Natural killer cell (primary cell): ENCODE results near the gene DNAH10. TPM values are rescaled to one million over a fixed set of nuclear protein-coding genes. Genes with fewer than 3 reads are reported as not detected.
A peak's percentile ranks its signal among the peaks of the same experiment; 100 is the strongest.

ENCODE experiments used
- ATAC-seq, 3 donors: fragments of 150-1000 bp in 2 of 3; fragments of 200-7000 bp in 1 of 3; cut with Tn5 transposase; 1 replicate in 1 of 3; 2 replicates in 2 of 3; pipeline ENCODE4 v1.10.0; 2021; ENCODE audit warnings: mild to moderate bottlenecking in 2 of 3, moderate library complexity in 2 of 3
- DNase-seq, 2 donors: peaks; one replicate each; pipeline versions ENCODE4 v3.0.0 to v3.0.0-alpha.2; 2013 to 2021; ENCODE audit warnings: mixed read lengths in 1 of 2
- H3K27ac ChIP-seq: one replicate; pipeline ENCODE4 v1.5.1; 2013; ENCODE audit warnings: mild to moderate bottlenecking, low read length
- H3K27me3 ChIP-seq: one replicate; pipeline ENCODE4 v1.6.1; 2013; ENCODE audit warnings: low read length; ENCODE audit not compliant: control insufficient read depth, insufficient read depth
- H3K36me3 ChIP-seq: one replicate; pipeline ENCODE4 v1.6.1; 2013; ENCODE audit warnings: low read length; ENCODE audit not compliant: control insufficient read depth, insufficient read depth
- H3K4me1 ChIP-seq: one replicate; pipeline ENCODE4 v1.6.1; 2013; ENCODE audit warnings: low read length; ENCODE audit not compliant: control insufficient read depth, insufficient read depth
- H3K4me3 ChIP-seq: one replicate; pipeline ENCODE4 v1.5.1; 2013; ENCODE audit warnings: low read length
- H3K9me3 ChIP-seq: one replicate; pipeline ENCODE4 v1.6.1; 2013; ENCODE audit warnings: low read length; ENCODE audit not compliant: control insufficient read depth, insufficient read depth
- H3K27ac Mint-ChIP-seq, 2 donors: one replicate each; pipeline ENCODE4 v1.8.0; 2022; ENCODE audit warnings: mild to moderate bottlenecking in 2 of 2, mixed read lengths in 2 of 2, moderate library complexity in 1 of 2
- H3K27me3 Mint-ChIP-seq, 2 donors: one replicate each; pipeline ENCODE4 v1.8.0; 2022; ENCODE audit warnings: low read depth in 2 of 2, mixed read lengths in 2 of 2
- H3K36me3 Mint-ChIP-seq: one replicate; pipeline ENCODE4 v1.8.0; 2022; ENCODE audit warnings: mixed read lengths
- H3K4me1 Mint-ChIP-seq, 2 donors: one replicate each; pipeline ENCODE4 v1.8.0; 2022; ENCODE audit warnings: mixed read lengths in 2 of 2
- H3K4me3 Mint-ChIP-seq: one replicate; pipeline ENCODE4 v1.8.0; 2022; ENCODE audit warnings: mild to moderate bottlenecking, moderate library complexity, mixed read lengths
- H3K9me3 Mint-ChIP-seq, 2 donors: one replicate each; pipeline ENCODE4 v1.8.0; 2022; ENCODE audit warnings: mixed read lengths in 2 of 2
- WGBS: methylation state at CpG from one replicate; pipeline ENCODE4 v1.1.7; 2013; ENCODE audit warnings: missing lambda C conversion rate; ENCODE audit not compliant: insufficient coverage; 5-methylcytosine and 5-hydroxymethylcytosine counted together
- intact Hi-C: fragments of 100-400 bp; cut with micrococcal nuclease; formaldehyde crosslinking; loops from one replicate; pipeline ENCODE4 v1.14.2; 2022
- total RNA-seq, 4 donors: library from RNA; stranded (reverse); fragments of 120-200 nt in 1 of 4; gene quantifications; one replicate each; pipeline versions ENCODE4 v1.2.3 to v1.2.4, GENCODE V29; 2013 to 2022
- TF ChIP-seq, protein P1 (sequence below): fragments of 200-600 bp; IDR thresholded peaks from one replicate; pipeline ENCODE4 v1.8.0; 2022; ENCODE audit warnings: antibody characterized with exemption

DNAH10 gene
- total RNA-seq, 3 donors from 2014 or later (not counting 1 experiment from before 2014, with no cell fraction given) = 0.43 to 1.7 (median 0.94) TPM

DNA sequence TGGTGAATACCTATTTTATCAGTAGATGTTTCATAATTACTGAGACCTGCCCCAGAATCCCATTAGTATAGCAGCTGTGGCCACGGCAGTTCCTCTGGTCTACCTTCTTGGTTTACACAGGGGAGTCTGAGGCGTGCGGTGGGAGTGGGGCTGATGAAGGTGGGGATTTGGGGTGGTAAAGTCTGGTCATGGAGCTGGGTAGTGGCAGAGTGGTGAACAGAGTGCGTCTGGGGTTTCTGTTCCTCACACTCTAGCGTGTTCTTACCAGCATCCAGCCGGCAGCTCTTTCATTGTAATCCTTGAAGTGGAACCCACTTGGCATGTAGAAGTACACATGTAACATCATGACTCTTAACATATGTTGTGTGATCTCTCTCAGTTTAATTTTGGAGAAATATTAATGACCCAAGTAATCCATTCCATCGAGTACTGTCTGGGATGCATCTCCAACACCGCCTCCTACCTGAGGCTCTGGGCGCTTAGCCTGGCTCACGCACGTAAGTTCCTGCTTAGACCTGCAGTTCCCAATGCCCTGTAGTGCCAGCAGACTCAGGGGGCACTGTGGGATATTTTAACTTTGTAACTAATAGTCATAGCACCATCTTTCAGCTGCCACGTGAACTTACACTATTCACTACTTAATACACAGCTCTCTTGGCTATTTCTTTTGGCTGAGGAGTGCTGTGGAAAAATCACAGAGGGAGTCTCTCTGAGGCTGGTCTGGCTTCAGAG, 7.9 kb upstream of the DNAH10 start:
- Histone ChIP-seq H3K36me3 (peaks cover 18% of the 10 kb centered on the region), H3K4me1 (peaks cover 38% of the 10 kb centered on the region), H3K27ac (no peak overlapping the region), H3K9me3 (no peaks in the 10 kb centered on the region), H3K27me3 (no peaks in the 10 kb centered on the region), H3K4me3 (no peak overlapping the region)
- Mint-ChIP-seq H3K27me3 (no peaks in the 10 kb centered on the region), H3K27ac (no peak overlapping the region), H3K4me1 (peaks cover 39 to 45% of the 10 kb centered on the region in 2 donors), H3K4me3 (no peak overlapping the region), H3K36me3 (peaks cover 8% of the 10 kb centered on the region), H3K9me3 (no peaks in the 10 kb centered on the region)
- 70% methylated on average over 11 of the region's 12 CpGs for WGBS
- intact Hi-C loops = no loop called here
- ATAC-seq (peak in 1 of 3 donors; percentile 58), DNase-seq (no peak)
- TF ChIP-seq, protein P1, sequence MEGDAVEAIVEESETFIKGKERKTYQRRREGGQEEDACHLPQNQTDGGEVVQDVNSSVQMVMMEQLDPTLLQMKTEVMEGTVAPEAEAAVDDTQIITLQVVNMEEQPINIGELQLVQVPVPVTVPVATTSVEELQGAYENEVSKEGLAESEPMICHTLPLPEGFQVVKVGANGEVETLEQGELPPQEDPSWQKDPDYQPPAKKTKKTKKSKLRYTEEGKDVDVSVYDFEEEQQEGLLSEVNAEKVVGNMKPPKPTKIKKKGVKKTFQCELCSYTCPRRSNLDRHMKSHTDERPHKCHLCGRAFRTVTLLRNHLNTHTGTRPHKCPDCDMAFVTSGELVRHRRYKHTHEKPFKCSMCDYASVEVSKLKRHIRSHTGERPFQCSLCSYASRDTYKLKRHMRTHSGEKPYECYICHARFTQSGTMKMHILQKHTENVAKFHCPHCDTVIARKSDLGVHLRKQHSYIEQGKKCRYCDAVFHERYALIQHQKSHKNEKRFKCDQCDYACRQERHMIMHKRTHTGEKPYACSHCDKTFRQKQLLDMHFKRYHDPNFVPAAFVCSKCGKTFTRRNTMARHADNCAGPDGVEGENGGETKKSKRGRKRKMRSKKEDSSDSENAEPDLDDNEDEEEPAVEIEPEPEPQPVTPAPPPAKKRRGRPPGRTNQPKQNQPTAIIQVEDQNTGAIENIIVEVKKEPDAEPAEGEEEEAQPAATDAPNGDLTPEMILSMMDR = no peak

- H3K27ac ChIP-seq = no peak overlapping the region
- peaks cover under 1% of the 10 kb centered on the region for H3K27me3 ChIP-seq
- H3K4me3 ChIP-seq = no peak overlapping the region
- Mint-ChIP-seq H3K27me3 (no peaks in the 10 kb centered on the region), H3K9me3 (no peaks in the 10 kb centered on the region), H3K4me1 (peaks cover 12 to 14% of the 10 kb centered on the region in 2 donors), H3K27ac (no peak overlapping the region), H3K4me3 (no peak overlapping the region), H3K36me3 (peaks cover 8% of the 10 kb centered on the region)
- H3K36me3 ChIP-seq = peaks cover 13% of the 10 kb centered on the region
- no peak for ATAC-seq
- TF ChIP-seq, protein P1 = no peak
- peaks cover 19% of the 10 kb centered on the region for H3K4me1 ChIP-seq
- intact Hi-C loops = no loop called here
- H3K9me3 ChIP-seq = no peaks in the 10 kb centered on the region
- DNase-seq = no peak
- WGBS = 95% methylated on average over 5 of the region's 6 CpGs
These were observed 4.5 kb upstream of the DNAH10 start for GRCh38 chr12:123757561-123757960.

- no peaks in the 10 kb centered on the region for H3K36me3 Mint-ChIP-seq
- no peak overlapping the region for H3K27ac Mint-ChIP-seq
- TF ChIP-seq, protein P1 = no peak
- no peak for ATAC-seq
- peaks cover 7% of the 10 kb centered on the region for H3K27me3 ChIP-seq
- H3K4me1 ChIP-seq = peaks cover 10% of the 10 kb centered on the region
- H3K27me3 Mint-ChIP-seq = peaks cover 0 to 5% of the 10 kb centered on the region in 2 donors
- no peak overlapping the region for H3K4me3 ChIP-seq
- H3K4me1 Mint-ChIP-seq = no peaks in the 10 kb centered on the region
- H3K27ac ChIP-seq = no peak overlapping the region
- DNase-seq = no peak
- no peaks in the 10 kb centered on the region for H3K9me3 ChIP-seq
- no peaks in the 10 kb centered on the region for H3K9me3 Mint-ChIP-seq
- WGBS = over 99% methylated on average over 11 of the region's 11 CpGs
- peaks cover 5% of the 10 kb centered on the region for H3K36me3 ChIP-seq
- intact Hi-C loops = no loop called here
- peak overlapping the region; percentile 22 for H3K4me3 Mint-ChIP-seq
These were observed 1.7 kb upstream of the DNAH10 start for GRCh38 chr12:123760267-123760938.
